ENCODE data around the gene PDLIM7.

Gene PDLIM7

GRCh38 chr5:177456976-177457851 lies 40.2 kb downstream of the PDLIM7 start:
- peak; percentile 88 for DNase-seq (ENCODE audit: low spot score)

GRCh38 chr5:177456591-177456964 lies 40.8 kb downstream of the PDLIM7 start:
- no peak for DNase-seq (ENCODE audit: low spot score)

GRCh38 chr5:177455661-177456590 lies 41.5 kb downstream of the PDLIM7 start:
- peak; percentile 90 for DNase-seq (ENCODE audit: low spot score)

- DNase-seq (ENCODE audit: low spot score), result peak; percentile 85
Measured at GRCh38 chr5:177455036-177455660, 42.3 kb downstream of the PDLIM7 start.

- peak; percentile 91 for DNase-seq (ENCODE audit: low spot score)
Measured at GRCh38 chr5:177454397-177455035, 42.9 kb downstream of the PDLIM7 start.

GRCh38 chr5:177453852-177454396 lies 43.5 kb downstream of the PDLIM7 start:
- DNase-seq (ENCODE audit: low spot score), result no peak

- no peak for DNase-seq (ENCODE audit: low spot score)
Measured at GRCh38 chr5:177452688-177453638, 44.4 kb downstream of the PDLIM7 start.

- no peak for DNase-seq (ENCODE audit: low spot score)
Measured at GRCh38 chr5:177450667-177451424, 46.6 kb downstream of the PDLIM7 start.

GRCh38 chr5:177449140-177450061 lies 48.0 kb downstream of the PDLIM7 start:
- no peak for DNase-seq (ENCODE audit: low spot score)

GRCh38 chr5:177448244-177448950 lies 49.0 kb downstream of the PDLIM7 start:
- DNase-seq (ENCODE audit: low spot score), result no peak

- no peak for DNase-seq (ENCODE audit: low spot score)
Measured at GRCh38 chr5:177447611-177448243, 49.7 kb downstream of the PDLIM7 start.

GRCh38 chr5:177447066-177447610 lies 50.3 kb downstream of the PDLIM7 start:
- peak; percentile 86 for DNase-seq (ENCODE audit: low spot score)

- peak; percentile 95 for DNase-seq (ENCODE audit: low spot score)
Measured at GRCh38 chr5:177446200-177447065, 51.0 kb downstream of the PDLIM7 start, which contains the start of gene PRR7. Gene PRR7, plus strand, starts transcription at chr5:177446814. Its CDS starts 8,254 bp downstream, at chr5:177455068.

GRCh38 chr5:177445917-177446199 lies 51.5 kb downstream of the PDLIM7 start:
- no peak for DNase-seq (ENCODE audit: low spot score)

GRCh38 chr5:177445052-177445916 lies 52.1 kb downstream of the PDLIM7 start:
- no peak for DNase-seq (ENCODE audit: low spot score)
